HG03103 (cell line): Measurements from ENCODE around the gene SLC16A6.
"Not testable (repeated sequence)": the region's sequence is repeated elsewhere in the genome, so short reads cannot be mapped to it uniquely, and the experiment has no call there.

ENCODE experiments used
- ATAC-seq: cut with Tn5 transposase; IDR thresholded peaks from one replicate; pipeline ENCODE4 v1.9.1; 2021; ENCODE audit warnings: low read depth; ENCODE audit not compliant: unreplicated experiment

The SLC16A6 gene

DNA sequence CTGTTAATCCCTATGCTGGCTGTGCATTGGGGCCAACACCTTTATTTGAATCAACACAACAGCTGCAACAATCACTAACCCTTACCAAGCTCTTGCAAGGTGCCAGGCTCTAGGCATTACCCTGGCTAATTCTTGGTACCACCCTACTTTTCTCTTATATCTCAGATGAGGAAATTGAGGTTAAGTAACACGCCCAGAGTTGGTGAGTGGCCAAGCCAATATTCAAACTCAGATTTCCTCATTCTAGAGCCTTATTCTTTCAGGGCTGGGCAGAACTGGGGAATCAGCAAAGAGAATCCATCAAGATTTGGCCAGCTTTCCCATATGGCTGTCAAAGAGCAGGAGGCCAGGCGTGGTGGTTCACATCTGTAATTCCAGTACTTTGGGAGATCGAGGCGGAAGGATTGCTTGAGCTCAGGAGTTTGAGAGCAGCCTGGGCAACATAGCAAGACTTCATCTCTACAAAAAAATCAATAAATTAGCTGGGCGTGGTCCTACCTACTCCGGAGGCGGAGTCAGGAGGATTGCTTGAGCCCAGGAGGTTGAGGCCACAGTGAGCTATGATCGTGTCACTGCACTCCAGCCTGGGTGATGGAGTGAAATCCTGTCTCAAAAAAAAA, 24.1 kb upstream of the SLC16A6 start:
- ATAC-seq = no peak

GRCh38 chr17:68310152-68310551, 19.2 kb upstream of the SLC16A6 start:
- no peak for ATAC-seq

DNA sequence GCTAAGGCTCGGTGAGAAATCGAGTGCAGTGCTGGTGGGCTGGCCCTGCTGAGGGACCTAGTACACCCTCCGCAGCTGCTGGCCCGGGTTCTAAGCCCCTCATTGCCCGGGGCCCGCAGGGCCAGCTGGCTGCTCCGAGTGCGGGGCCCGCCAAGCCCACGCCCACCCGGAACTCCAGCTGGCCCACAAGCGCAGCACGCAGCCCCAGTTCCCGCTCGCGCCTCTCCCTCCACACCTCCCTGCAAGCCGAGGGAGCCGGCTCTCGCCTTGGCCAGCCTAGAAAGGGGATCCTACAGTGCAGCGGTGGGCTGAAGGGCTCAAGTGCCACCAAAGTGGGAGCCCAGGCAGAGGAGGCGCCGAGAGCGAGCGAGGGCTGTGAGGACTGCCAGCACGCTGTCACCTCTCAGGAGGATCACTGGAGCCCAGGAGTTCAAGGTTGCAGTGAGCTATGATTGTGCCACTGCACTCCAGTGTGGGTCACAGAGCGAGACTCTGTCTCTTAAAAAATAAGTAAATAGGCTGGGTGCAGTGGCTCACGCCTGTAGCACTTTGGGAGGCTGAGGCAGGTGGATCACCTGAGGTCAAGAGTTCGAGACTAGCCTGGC, 18.2 kb upstream of the SLC16A6 start:
- ATAC-seq = not testable (repeated sequence)

DNA sequence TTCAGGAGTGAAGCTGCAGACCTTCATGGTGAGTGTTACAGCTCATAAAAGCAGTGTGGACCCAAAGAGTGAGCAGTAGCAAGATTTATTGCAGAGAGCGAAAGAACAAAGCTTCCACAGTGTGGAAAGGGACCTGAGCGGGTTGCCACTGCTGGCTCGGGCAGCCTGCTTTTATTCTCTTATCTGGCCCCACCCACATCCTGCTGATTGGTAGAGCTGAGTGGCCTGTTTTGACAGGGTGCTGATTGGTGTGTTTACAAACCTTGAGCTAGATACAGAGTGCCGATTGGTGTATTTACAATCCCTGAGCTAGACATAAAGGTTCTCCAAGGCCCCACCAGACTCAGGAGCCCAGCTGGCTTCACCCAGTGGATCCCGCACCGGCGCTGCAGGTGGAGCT, 17.6 kb upstream of the SLC16A6 start:
- not testable (repeated sequence) for ATAC-seq

DNA sequence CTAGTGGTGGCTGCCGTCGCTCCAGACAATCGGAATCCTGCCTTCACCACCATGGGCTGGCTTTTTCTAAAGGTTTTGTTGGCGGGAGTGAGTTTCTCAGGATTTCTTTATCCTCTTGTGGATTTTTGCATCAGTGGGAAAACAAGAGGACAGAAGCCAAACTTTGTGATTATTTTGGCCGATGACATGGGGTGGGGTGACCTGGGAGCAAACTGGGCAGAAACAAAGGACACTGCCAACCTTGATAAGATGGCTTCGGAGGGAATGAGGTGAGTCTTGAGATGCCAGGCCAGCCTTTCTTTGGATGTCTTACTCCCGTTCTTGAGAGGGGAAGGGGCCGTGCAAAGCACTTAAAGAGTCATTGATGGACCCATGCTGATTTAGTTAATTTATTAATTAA, 16.5 kb upstream of the SLC16A6 start:
- ATAC-seq = no peak

GRCh38 chr17:68306819-68307218, 15.9 kb upstream of the SLC16A6 start:
- ATAC-seq = no peak

DNA sequence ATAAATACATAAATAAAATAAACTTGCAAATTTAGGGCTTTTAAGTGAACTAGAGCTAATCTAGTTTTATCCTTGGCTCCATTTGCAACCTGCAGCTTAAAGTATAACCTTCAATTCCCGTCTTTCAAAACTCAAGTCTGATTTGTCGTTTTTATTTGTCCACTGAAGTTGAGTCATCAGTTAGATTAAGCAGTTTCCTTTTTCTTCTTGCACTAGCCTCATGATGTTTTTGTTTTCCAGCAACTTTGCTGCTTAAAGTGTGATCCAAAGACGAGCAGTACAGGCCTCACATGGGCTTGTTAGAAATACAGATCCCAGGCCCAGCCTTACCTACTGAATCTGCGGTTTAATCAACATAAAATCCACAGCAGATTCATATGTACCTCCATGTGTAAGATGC, 14.2 kb upstream of the SLC16A6 start:
- no peak for ATAC-seq

DNA sequence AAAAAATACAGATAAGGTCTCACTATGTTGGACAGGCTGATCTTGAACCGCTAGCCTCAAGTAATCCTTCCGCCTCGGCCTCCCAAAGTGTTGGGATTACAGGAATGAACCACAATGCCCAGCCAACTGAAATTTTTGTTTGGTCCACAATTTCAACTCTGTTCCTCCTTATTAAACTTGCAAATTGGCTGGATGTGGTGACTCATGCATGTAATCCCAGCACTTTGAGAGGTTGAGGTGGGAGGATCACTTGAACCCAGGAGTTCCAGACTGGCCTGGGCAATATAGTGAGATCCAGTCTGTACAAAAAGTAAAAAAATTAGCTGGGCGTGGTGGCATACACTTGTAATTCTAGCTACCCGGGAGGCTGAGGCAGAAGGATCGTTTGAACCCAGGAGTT, 13.8 kb upstream of the SLC16A6 start:
- no peak for ATAC-seq

DNA sequence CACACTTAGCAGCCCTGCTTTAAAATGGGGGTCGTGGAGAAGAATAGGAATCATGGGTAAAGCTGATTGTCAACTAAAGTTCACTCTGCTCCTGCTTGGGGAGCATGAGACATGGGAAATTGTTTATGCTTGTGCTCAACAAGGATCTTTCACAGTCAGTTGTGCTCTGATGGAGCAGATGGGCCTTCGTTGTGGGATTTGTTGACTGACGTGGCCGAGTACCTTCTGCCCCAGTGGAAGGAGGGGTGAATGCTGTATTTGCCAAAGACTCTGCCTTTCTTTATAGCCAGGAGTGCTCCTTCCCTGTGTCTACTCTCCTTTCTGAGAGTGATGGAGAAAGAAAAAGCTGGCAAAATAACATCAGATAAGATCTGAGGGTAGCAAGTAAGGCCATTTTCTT, 11.7 kb upstream of the SLC16A6 start:
- ATAC-seq = no peak

GRCh38 chr17:68302066-68302564, 11.2 kb upstream of the SLC16A6 start:
- no peak for ATAC-seq

GRCh38 chr17:68301438-68301959, 10.6 kb upstream of the SLC16A6 start:
- ATAC-seq = no peak

DNA sequence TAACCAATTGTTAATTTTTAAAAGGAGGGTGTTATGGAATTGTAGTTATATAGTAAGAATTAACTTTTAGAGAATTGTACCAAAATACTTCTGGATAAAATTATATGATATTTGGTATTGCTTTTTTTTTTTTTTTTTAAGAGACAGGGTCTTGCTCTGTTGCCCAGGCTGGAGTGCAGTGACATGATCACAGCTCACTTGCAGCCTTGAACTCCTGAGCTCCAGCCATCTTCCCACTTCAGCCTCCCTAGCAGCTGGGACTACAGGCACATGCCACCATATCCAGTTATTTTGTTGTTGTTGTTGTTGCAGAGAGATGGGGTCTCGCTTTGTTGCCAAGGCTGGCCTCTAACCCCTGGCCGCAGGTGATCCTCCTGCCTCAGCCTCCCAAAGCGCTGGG, 8.9 kb upstream of the SLC16A6 start:
- ATAC-seq = no peak

GRCh38 chr17:68298601-68299000, 7.7 kb upstream of the SLC16A6 start:
- ATAC-seq = no peak

- no peak for ATAC-seq
Measured at GRCh38 chr17:68297195-68297594, 6.3 kb upstream of the SLC16A6 start.

DNA sequence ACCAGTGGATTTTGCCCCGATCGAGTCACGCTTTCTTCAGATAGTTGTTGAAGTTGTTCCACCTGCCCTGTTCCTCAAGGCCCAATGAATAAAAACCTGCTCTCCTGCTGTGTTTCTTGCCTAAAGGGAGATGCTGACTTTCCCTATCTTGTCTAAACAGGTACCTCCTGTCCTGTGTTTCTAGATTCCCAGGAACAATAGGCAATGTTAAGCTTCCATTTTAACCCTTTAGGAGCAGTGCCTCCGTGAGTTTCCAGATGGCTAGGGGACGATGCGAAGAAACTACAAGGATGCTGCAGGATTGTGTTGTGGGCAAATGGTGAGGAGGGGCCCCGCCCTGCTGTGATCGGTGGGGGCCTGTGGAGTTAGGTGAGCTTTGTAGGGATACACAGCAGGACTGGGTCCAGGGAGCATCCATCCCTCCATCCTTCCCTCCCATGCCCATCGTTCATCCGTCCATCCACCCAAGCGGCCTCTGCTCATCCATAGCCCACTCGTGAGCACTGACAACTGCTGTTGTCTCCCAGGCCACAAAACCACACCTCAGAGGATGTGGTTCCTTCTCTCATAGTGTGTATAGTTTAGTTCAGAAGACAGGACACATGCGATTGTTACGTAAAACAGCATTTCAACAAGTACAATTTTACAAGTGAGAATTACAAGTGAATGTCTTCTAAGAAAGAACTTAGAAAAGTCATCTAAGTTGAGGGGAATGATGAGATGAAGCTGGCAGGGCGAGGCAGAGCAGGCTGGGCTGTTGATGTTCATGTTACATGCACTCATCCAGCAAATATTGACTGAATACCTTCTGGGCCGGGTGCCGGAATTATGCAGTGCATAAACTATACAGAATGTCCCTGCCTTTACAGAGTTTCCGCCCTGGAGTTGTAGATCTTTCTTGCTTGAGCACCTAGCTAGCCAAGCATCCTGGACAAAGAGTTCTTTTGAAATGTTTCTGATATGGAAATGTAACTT, 5.6 kb upstream of the SLC16A6 start:
- no peak for ATAC-seq

DNA sequence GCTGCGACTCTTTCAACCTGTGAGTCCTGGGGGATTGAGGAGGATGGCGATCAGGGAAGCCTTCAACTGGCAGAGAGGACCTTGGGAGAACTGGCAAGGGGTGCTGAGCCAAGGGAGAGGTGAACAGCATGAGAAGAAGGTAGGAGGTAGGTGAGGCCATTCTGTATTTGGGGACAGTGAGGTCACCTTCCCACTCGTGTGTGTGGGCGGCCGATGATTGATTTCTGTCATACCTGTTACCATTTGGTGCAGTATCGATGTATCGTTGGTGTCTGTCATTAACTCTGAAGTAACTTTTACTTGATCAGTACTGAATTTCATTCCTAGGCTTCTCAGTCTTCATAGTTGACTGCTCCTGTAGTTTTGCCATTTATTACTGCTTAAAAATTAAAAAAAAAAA, 4.2 kb upstream of the SLC16A6 start:
- no peak for ATAC-seq

GRCh38 chr17:68294617-68295016, 3.7 kb upstream of the SLC16A6 start:
- no peak for ATAC-seq

DNA sequence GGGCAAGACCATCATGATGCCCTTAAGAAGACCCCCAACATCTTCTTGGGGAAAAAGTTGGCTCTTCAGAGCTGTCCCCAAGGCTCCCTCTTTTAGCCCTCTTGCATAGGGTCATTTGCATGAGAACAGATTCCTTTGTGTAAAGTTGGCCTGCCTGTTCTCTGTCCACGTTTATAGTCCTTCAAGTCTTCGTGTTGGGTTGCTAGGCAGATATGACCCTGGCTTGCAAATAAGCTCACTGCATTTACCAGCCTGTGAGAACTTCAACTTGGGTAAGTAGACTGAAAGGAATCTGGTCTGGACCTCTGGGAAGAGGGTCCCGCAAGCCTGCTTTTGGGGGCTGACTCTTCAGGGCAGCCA, 3.2 kb upstream of the SLC16A6 start:
- ATAC-seq = no peak

GRCh38 chr17:68293490-68294195, 2.7 kb upstream of the SLC16A6 start:
- no peak for ATAC-seq

GRCh38 chr17:68292689-68293040, 1.7 kb upstream of the SLC16A6 start:
- ATAC-seq = no peak
